Upper lobe of left lung (tissue), 4 donors: Measurements from ENCODE around the gene HSP90B1.

ENCODE experiments used
- CTCF ChIP-seq, 6 experiments: fragments of 450-650 bp in 4 of 6; fragments of 200-600 bp in 2 of 6; sonication (generic) in 2 of 6; IDR thresholded peaks; one replicate each; pipeline ENCODE4 v1.5.1; 2016 to 2019; ENCODE audit warnings: antibody characterized with exemption in 6 of 6
- POLR2AphosphoS5 ChIP-seq, 2 donors: sonication (generic); formaldehyde crosslinking; IDR thresholded peaks; one replicate each; pipeline ENCODE4 v1.5.1; 2017; ENCODE audit warnings: antibody characterized with exemption in 2 of 2

- no peak for TF ChIP-seq CTCF (IDR thresholded peaks at IDR 0.05)
- no peak for TF ChIP-seq POLR2AphosphoS5 (IDR thresholded peaks at IDR 0.05)
Observed at GRCh38 chr12:103929784-103930033, 501 bp upstream of the HSP90B1 start.
